Neural cell (in vitro differentiated cells): ENCODE results near the gene HIP1R. TPM values are rescaled to one million over a fixed set of nuclear protein-coding genes. Genes with fewer than 3 reads are reported as not detected.

ENCODE experiments used
- H2AFZ ChIP-seq: fragments of 200-600, 300-800 bp; sonication (generic), shearing (Covaris generic); 2 replicates; pipeline ENCODE4 v1.6.0; 2014; ENCODE audit warnings: low read depth, mild to moderate bottlenecking, antibody characterized with exemption, low read length, moderate library complexity
- H3F3A ChIP-seq: fragments of 200-600 bp; shearing (Covaris generic); 2 replicates; pipeline ENCODE4 v1.6.1; 2016; ENCODE audit warnings: mild to moderate bottlenecking, moderate library complexity, mixed read lengths, antibody characterized with exemption, low read length; ENCODE audit not compliant: insufficient read depth, poor library complexity, severe bottlenecking
- H3K27ac ChIP-seq: fragments of 200-600, 300-800 bp; sonication (generic), shearing (Covaris generic); 2 replicates; pipeline ENCODE4 v1.5.1; 2014; ENCODE audit warnings: mild to moderate bottlenecking, low read length, moderate library complexity
- H3K27me3 ChIP-seq: fragments of 300-800, 200-600 bp; sonication (generic), shearing (Covaris generic); 2 replicates; pipeline ENCODE4 v1.6.0; 2014; ENCODE audit warnings: mild to moderate bottlenecking, low read depth, low read length, moderate library complexity; ENCODE audit not compliant: insufficient read depth
- H3K36me3 ChIP-seq: fragments of 300-800, 200-600 bp; sonication (generic), shearing (Covaris generic); 2 replicates; pipeline ENCODE4 v1.5.1; 2014; ENCODE audit warnings: mild to moderate bottlenecking, antibody characterized with exemption, low read length, moderate library complexity; ENCODE audit not compliant: insufficient read depth
- H3K4me2 ChIP-seq: fragments of 300-800, 200-600 bp; sonication (generic), shearing (Covaris generic); 2 replicates; pipeline ENCODE4 v1.6.0; 2014; ENCODE audit warnings: mild to moderate bottlenecking, low read length
- H3K4me3 ChIP-seq: fragments of 300-800, 200-600 bp; sonication (generic), shearing (Covaris generic); 2 replicates; pipeline ENCODE4 v1.5.1; 2014; ENCODE audit warnings: mild to moderate bottlenecking, low read length, moderate library complexity
- H3K79me2 ChIP-seq: fragments of 200-600 bp; shearing (Covaris generic); replicated peaks from 2 replicates; pipeline ENCODE4 v1.6.0; 2014; ENCODE audit warnings: mild to moderate bottlenecking, low read length, moderate library complexity; ENCODE audit not compliant: insufficient read depth
- H3K9ac ChIP-seq: fragments of 300-800, 200-600 bp; sonication (generic), shearing (Covaris generic); 2 replicates; pipeline ENCODE4 v1.6.1; 2016; ENCODE audit warnings: mild to moderate bottlenecking, low read length, mixed read lengths
- H3K9me2 ChIP-seq: fragments of 200-600 bp; shearing (Covaris generic); 2 replicates; pipeline ENCODE4 v1.6.1; 2016; ENCODE audit warnings: mild to moderate bottlenecking, low read length, mixed read lengths; ENCODE audit not compliant: insufficient read depth
- H3K9me3 ChIP-seq: fragments of 200-600, 300-800 bp; sonication (generic), shearing (Covaris generic); 2 replicates; pipeline ENCODE4 v1.6.1; 2016; ENCODE audit warnings: mild to moderate bottlenecking, mixed run types, low read length, moderate library complexity, mixed read lengths
- H4K20me1 ChIP-seq: fragments of 200-600 bp; shearing (Covaris generic); 2 replicates; pipeline ENCODE4 v1.6.1; 2016; ENCODE audit warnings: mild to moderate bottlenecking, mixed run types; ENCODE audit not compliant: insufficient read depth
- EP300 ChIP-seq: fragments of 450-650 bp; conservative IDR thresholded peaks from 2 replicates; pipeline ENCODE4 v1.6.1; 2014; ENCODE audit warnings: antibody characterized with exemption, mild to moderate bottlenecking, moderate library complexity; ENCODE audit not compliant: poor library complexity, severe bottlenecking
- EZH2 ChIP-seq: fragments of 200-600, 300-800 bp; shearing (Covaris generic), sonication (generic); IDR thresholded peaks from 2 replicates; pipeline ENCODE4 v1.6.1; 2014; ENCODE audit warnings: antibody characterized with exemption, low read length, borderline replicate concordance, mild to moderate bottlenecking; ENCODE audit not compliant: insufficient read depth, poor library complexity, severe bottlenecking
- MXI1 ChIP-seq: fragments of 450-650 bp; conservative IDR thresholded peaks from 2 replicates; pipeline ENCODE4 v1.6.1; 2014; ENCODE audit warnings: antibody characterized with exemption, mild to moderate bottlenecking; ENCODE audit not compliant: poor library complexity, severe bottlenecking
- POLR2AphosphoS5 ChIP-seq: IDR thresholded peaks from 2 replicates; pipeline ENCODE4 v1.6.1; 2012
- RAD21 ChIP-seq: fragments of 450-650 bp; conservative IDR thresholded peaks from 2 replicates; pipeline ENCODE4 v1.6.1; 2014; ENCODE audit warnings: antibody characterized with exemption, mild to moderate bottlenecking, moderate library complexity
- REST ChIP-seq: IDR thresholded peaks from 2 replicates; pipeline ENCODE4 v1.6.1; 2012; ENCODE audit warnings: borderline replicate concordance
- SMC3 ChIP-seq: fragments of 450-650 bp; conservative IDR thresholded peaks from 2 replicates; pipeline ENCODE4 v1.6.1; 2014; ENCODE audit warnings: antibody characterized with exemption, mild to moderate bottlenecking, moderate library complexity; ENCODE audit not compliant: poor library complexity
- TAF1 ChIP-seq: IDR thresholded peaks from 2 replicates; pipeline ENCODE4 v1.6.1; 2012; ENCODE audit warnings: low read depth
- polyA plus RNA-seq: library from polyadenylated mRNA; depleted of rRNA; stranded (reverse); fragments of >200 nt; gene quantifications from 2 replicates; pipeline ENCODE4 v1.2.3, GENCODE V29; 2014
- TF ChIP-seq, protein P1 (sequence below): fragments of 450-650 bp; IDR thresholded peaks from 2 replicates; pipeline ENCODE4 v1.5.1; 2014; ENCODE audit warnings: antibody characterized with exemption, mild to moderate bottlenecking, moderate library complexity; ENCODE audit not compliant: poor library complexity, severe bottlenecking

The HIP1R gene
- polyA plus RNA-seq, 1 donor from 2014 or later: 270 TPM

- peak overlapping the region; percentile 78 for H3K9ac ChIP-seq
- H2AFZ ChIP-seq: no peak overlapping the region
- peaks cover 40% of the 10 kb centered on the region for H3K79me2 ChIP-seq
- peak overlapping the region; percentile 76 for H3K4me2 ChIP-seq
- no peak for TF ChIP-seq MXI1
- no peak for TF ChIP-seq REST
- TF ChIP-seq, protein P1, sequence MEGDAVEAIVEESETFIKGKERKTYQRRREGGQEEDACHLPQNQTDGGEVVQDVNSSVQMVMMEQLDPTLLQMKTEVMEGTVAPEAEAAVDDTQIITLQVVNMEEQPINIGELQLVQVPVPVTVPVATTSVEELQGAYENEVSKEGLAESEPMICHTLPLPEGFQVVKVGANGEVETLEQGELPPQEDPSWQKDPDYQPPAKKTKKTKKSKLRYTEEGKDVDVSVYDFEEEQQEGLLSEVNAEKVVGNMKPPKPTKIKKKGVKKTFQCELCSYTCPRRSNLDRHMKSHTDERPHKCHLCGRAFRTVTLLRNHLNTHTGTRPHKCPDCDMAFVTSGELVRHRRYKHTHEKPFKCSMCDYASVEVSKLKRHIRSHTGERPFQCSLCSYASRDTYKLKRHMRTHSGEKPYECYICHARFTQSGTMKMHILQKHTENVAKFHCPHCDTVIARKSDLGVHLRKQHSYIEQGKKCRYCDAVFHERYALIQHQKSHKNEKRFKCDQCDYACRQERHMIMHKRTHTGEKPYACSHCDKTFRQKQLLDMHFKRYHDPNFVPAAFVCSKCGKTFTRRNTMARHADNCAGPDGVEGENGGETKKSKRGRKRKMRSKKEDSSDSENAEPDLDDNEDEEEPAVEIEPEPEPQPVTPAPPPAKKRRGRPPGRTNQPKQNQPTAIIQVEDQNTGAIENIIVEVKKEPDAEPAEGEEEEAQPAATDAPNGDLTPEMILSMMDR: no peak
- TF ChIP-seq SMC3: no peak
- no peak for TF ChIP-seq EZH2
- no peak for TF ChIP-seq EP300
- no peak for TF ChIP-seq TAF1
- TF ChIP-seq POLR2AphosphoS5: no peak
- TF ChIP-seq RAD21: no peak
- H3K9me3 ChIP-seq: no peaks in the 10 kb centered on the region
- H3K36me3 ChIP-seq: no peaks in the 10 kb centered on the region
- no peaks in the 10 kb centered on the region for H3K9me2 ChIP-seq
- H3K27ac ChIP-seq: peak overlapping the region; percentile 97
- H3K27me3 ChIP-seq: no peaks in the 10 kb centered on the region
- H3K4me3 ChIP-seq: peak overlapping the region; percentile 56
- no peaks in the 10 kb centered on the region for H4K20me1 ChIP-seq
- peaks cover 12% of the 10 kb centered on the region for H3F3A ChIP-seq
Observed at GRCh38 chr12:122870867-122871664, 35.8 kb downstream of the HIP1R start.

GRCh38 chr12:122871851-122872780, 36.9 kb downstream of the HIP1R start:
- H3K79me2 ChIP-seq: peaks cover 51% of the 10 kb centered on the region
- H4K20me1 ChIP-seq: no peaks in the 10 kb centered on the region
- no peaks in the 10 kb centered on the region for H3K9me2 ChIP-seq
- TF ChIP-seq SMC3 (peak; percentile 53), RAD21 (peak; percentile 50), EZH2 (no peak), REST (peak; percentile 94), POLR2AphosphoS5 (peak; percentile 89), MXI1 (peak; percentile 92), TAF1 (peak; percentile 27), EP300 (peak; percentile 83)
- TF ChIP-seq, protein P1: no peak
- peaks cover 12% of the 10 kb centered on the region for H3F3A ChIP-seq
- H3K36me3 ChIP-seq: no peaks in the 10 kb centered on the region
- no peaks in the 10 kb centered on the region for H3K9me3 ChIP-seq
- H3K27me3 ChIP-seq: no peaks in the 10 kb centered on the region
- H3K9ac ChIP-seq: peak overlapping the region; percentile 78
- peak overlapping the region; percentile 97 for H3K27ac ChIP-seq
- H2AFZ ChIP-seq: peak overlapping the region; percentile 28
- H3K4me2 ChIP-seq: peak overlapping the region; percentile 76
- peak overlapping the region; percentile 56 for H3K4me3 ChIP-seq
